OCI-LY7 (cell line): ENCODE data around the gene FRS2. TPM values are rescaled to one million over a fixed set of nuclear protein-coding genes. Genes with fewer than 3 reads are reported as not detected.

Experiments
- BruUV-seq: library from RNA; stranded (reverse); fragments of 400-500 nt; replicated peaks from 2 replicates; lab custom pipeline; 2021; lab: Mats Ljungman, UMichigan
- CTCF ChIA-PET: fragments of 300-600 bp; sonication (Branson Sonifier 250); formaldehyde crosslinking; loops from one replicate; lab custom pipeline; 2022; ENCODE audit warnings: antibody characterized with exemption; ENCODE audit not compliant: unreplicated experiment; lab: Charles Lee
- POLR2A ChIA-PET: fragments of 300-600 bp; sonication (Branson Sonifier 250); formaldehyde crosslinking; loops from one replicate; lab custom pipeline; 2022; ENCODE audit warnings: antibody characterized with exemption; lab: Charles Lee
- DNase-seq: peaks from one replicate; pipeline ENCODE4 v3.0.0-alpha.2; 2015; ENCODE audit warnings: low spot score
- H2AFZ ChIP-seq: fragments of 200-600 bp; sonication (generic), shearing (Covaris generic); 2 replicates; pipeline ENCODE4 v1.6.1; 2014; ENCODE audit warnings: mild to moderate bottlenecking, antibody characterized with exemption, low read length, moderate library complexity
- H3K27ac ChIP-seq: fragments of 200-600 bp; sonication (generic); 2 replicates; pipeline ENCODE4 v1.5.1; 2014; ENCODE audit warnings: mixed run types, low read depth, mild to moderate bottlenecking, moderate library complexity, low read length, inconsistent platforms; ENCODE audit not compliant: poor library complexity, severe bottlenecking
- H3K36me3 ChIP-seq: fragments of 200-600 bp; sonication (generic); 2 replicates; pipeline ENCODE4 v1.6.1; 2014; ENCODE audit warnings: mild to moderate bottlenecking, antibody characterized with exemption, low read length, moderate library complexity, mixed read lengths; ENCODE audit not compliant: insufficient read depth
- H3K4me1 ChIP-seq: fragments of 200-600 bp; sonication (generic); 2 replicates; pipeline ENCODE4 v1.5.1; 2014; ENCODE audit warnings: mild to moderate bottlenecking, low read length; ENCODE audit not compliant: insufficient read depth, poor library complexity, severe bottlenecking
- H3K4me2 ChIP-seq: fragments of 200-600 bp; sonication (generic); 2 replicates; pipeline ENCODE4 v1.6.1; 2014; ENCODE audit warnings: mild to moderate bottlenecking, low read length
- H3K4me3 ChIP-seq: fragments of 200-600 bp; sonication (generic); 2 replicates; pipeline ENCODE4 v1.5.1; 2014; ENCODE audit warnings: mild to moderate bottlenecking, low read depth, low read length; ENCODE audit not compliant: poor library complexity, severe bottlenecking
- H3K79me2 ChIP-seq: fragments of 200-600 bp; sonication (generic); 2 replicates; pipeline ENCODE4 v1.6.1; 2016; ENCODE audit warnings: low read depth, mild to moderate bottlenecking, low read length, moderate library complexity, mixed read lengths; ENCODE audit not compliant: insufficient read depth
- H3K9me2 ChIP-seq: fragments of 200-600 bp; sonication (generic); 2 replicates; pipeline ENCODE4 v1.6.1; 2016; ENCODE audit warnings: mild to moderate bottlenecking, low read length, mixed read lengths; ENCODE audit not compliant: insufficient read depth
- H3K9me3 ChIP-seq: fragments of 200-600 bp; sonication (generic); 2 replicates; pipeline ENCODE4 v1.6.1; 2014; ENCODE audit warnings: mild to moderate bottlenecking, mixed run types, low read length, mixed read lengths
- H4K20me1 ChIP-seq: fragments of 200-600 bp; sonication (generic); 2 replicates; pipeline ENCODE4 v1.6.1; 2014; ENCODE audit warnings: mild to moderate bottlenecking, antibody characterized with exemption, low read length, moderate library complexity, mixed read lengths; ENCODE audit not compliant: insufficient read depth
- CTCF ChIP-seq: fragments of 200-600 bp; sonication (generic); conservative IDR thresholded peaks from 2 replicates; pipeline ENCODE4 v1.5.1; 2014; ENCODE audit warnings: mild to moderate bottlenecking, antibody characterized with exemption, low read length, moderate library complexity, mixed read lengths
- EZH2phosphoT487 ChIP-seq: fragments of 200-600 bp; sonication (generic); IDR thresholded peaks from 2 replicates; pipeline ENCODE4 v1.6.1; 2018; ENCODE audit warnings: low read depth, borderline replicate concordance, mild to moderate bottlenecking, mixed run types, antibody characterized with exemption, low read length, moderate library complexity, mixed read lengths
- intact Hi-C: fragments of 100-400 bp; cut with micrococcal nuclease; formaldehyde crosslinking; loops from one replicate; pipeline ENCODE4 v1.10.0; 2022; ENCODE audit not compliant: unreplicated experiment
- total RNA-seq, 2 experiments: library from RNA; depleted of rRNA in 1 of 2; stranded (reverse); fragments of >200 nt in 1 of 2; shearing (Covaris generic) in 1 of 2; gene quantifications; 2 replicates each; pipeline ENCODE4 v1.2.3, GENCODE V29; 2014 to 2022

FRS2 gene
- total RNA-seq, 2 experiments from 2014 or later: 11.1 to 18.5 TPM

DNA sequence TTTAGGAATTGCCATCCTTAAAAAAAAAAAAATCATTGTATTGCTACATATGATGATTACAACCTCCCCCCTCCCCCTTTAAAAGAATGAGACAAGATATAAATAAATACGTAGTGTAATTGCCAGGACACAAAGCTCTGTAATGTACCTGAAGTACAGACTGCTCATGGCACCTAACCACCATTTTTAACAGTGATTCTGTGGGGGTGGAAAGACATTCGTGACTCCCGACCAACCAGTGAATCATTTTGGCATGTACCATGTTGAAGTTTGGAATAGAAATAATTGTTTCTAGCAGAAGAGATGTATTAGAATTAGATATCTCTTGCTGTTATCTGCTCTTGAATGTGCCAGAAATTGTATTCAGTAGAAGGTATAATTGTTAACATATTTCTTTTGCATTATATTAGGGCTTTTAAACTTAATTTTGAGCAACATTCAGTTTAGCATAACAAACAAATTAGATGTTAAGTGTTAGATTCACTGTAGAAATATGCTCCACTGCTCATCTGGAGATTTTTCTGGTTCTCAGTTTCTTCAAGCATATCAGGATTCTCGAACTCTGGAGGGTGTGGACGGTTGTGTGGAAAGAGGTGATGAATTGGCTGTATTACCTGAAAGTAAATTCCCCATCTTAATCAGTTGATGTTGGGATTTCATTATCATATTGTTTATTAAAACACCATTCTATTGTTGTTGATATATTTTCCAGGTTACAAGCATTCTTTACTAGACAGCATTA, 31.1 kb downstream of the FRS2 start:
- BruUV-seq: no TSS peak
- H3K9me2 ChIP-seq: no peaks in the 10 kb centered on the region
- H2AFZ ChIP-seq: no peak overlapping the region
- TF ChIP-seq EZH2phosphoT487 (no peak), CTCF (no peak)
- H4K20me1 ChIP-seq: no peaks in the 10 kb centered on the region
- H3K9me3 ChIP-seq: no peaks in the 10 kb centered on the region
- POLR2A ChIA-PET: interaction anchor here (1.2 kb wide), 1 partner anchor 9 kb away, joined by 6 read pairs; no protein-coding TSS in a partner anchor
- CTCF ChIA-PET: no interaction called here
- H3K79me2 ChIP-seq: peaks cover 37% of the 10 kb centered on the region
- H3K4me1 ChIP-seq: no peaks in the 10 kb centered on the region
- H3K4me3 ChIP-seq: no peak overlapping the region
- intact Hi-C loops: no loop called here
- no peak overlapping the region for H3K4me2 ChIP-seq
- H3K27ac ChIP-seq: no peak overlapping the region
- H3K36me3 ChIP-seq: no peaks in the 10 kb centered on the region; the same call in 1 of the 2 replicates
- DNase-seq: no peak

DNA sequence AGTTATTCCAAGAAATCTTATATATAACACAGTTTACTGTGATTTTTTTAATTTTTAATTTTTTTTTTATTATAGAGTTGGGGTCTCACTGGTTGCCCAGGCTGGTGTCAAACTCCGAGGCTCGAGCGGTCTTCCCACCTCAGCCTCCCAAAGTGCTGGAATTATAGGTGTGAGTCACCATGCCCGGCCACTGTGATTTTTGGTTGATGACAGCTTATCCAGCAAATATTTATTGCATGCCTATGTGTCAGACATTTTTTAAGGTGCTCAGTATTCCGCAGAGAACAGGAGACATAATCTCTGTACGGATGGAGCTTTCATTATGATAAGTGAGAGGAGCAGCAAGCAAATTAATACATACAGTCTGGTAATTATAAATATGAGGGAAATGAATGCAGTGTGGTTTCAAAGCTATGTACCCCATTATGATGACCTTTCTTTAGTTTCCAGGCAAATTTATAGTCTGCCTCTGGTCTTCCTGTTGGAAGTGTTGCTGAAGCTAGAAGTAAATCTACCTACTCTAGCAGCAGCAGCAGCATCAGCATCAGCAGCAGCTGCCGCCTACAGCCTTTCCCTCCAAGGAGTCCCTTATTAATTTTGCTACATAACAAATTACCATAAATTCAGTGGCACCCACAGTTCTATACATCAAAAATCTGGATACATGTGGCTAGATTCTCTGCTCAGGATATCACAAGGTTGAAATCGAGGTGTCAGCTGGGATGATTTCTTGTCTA, 32.3 kb downstream of the FRS2 start:
- no peak for DNase-seq
- no peak for TF ChIP-seq CTCF
- no peak for TF ChIP-seq EZH2phosphoT487
- Histone ChIP-seq H3K4me1 (no peaks in the 10 kb centered on the region), H3K79me2 (peaks cover 38% of the 10 kb centered on the region), H4K20me1 (no peaks in the 10 kb centered on the region), H3K4me3 (no peak overlapping the region), H3K9me3 (no peaks in the 10 kb centered on the region), H2AFZ (no peak overlapping the region), H3K36me3 (no peaks in the 10 kb centered on the region; the same call in 1 of the 2 replicates), H3K27ac (no peak overlapping the region), H3K4me2 (no peak overlapping the region), H3K9me2 (no peaks in the 10 kb centered on the region)
- ChIA-PET CTCF (no interaction called here), POLR2A (interaction anchor here (0.6 to 1.8 kb wide), 3 partner anchors 9 to 11 kb away, joined by 3 to 8 read pairs (median 4); no protein-coding TSS in a partner anchor)
- no TSS peak for BruUV-seq
- intact Hi-C loops: no loop called here
